Kidney (tissue), 14 donors: ENCODE results near the gene RABL6. TPM values are rescaled to one million over a fixed set of nuclear protein-coding genes. Genes with fewer than 3 reads are reported as not detected.
"Not testable (repeated sequence)": the region's sequence is repeated elsewhere in the genome, so short reads cannot be mapped to it uniquely, and the experiment has no call there.

Experiments
- DNase-seq, 5 donors: peaks; one replicate each; pipeline ENCODE4 v3.0.0-alpha.2; 2013 to 2020
- FAIRE-seq: peaks from 2 replicates; lab custom pipeline; 2012; peaks lifted over from hg19 to GRCh38; lab: Jason Lieb, UNC
- H3K27ac ChIP-seq, 2 donors: one replicate each; pipeline ENCODE4 v1.7.0; 2013; ENCODE audit warnings: low read depth in 2 of 2, low read length in 2 of 2, inconsistent platforms in 1 of 2
- H3K27me3 ChIP-seq: one replicate; pipeline ENCODE4 v1.7.1; 2013; ENCODE audit warnings: low read length, inconsistent platforms; ENCODE audit not compliant: control insufficient read depth, insufficient read depth
- H3K36me3 ChIP-seq, 3 donors: one replicate each; pipeline versions ENCODE4 v1.7.0 to v1.7.1; 2013; ENCODE audit warnings: low read length in 3 of 3, control low read depth in 1 of 3, inconsistent platforms in 1 of 3; ENCODE audit not compliant: insufficient read depth in 3 of 3, control insufficient read depth in 2 of 3
- H3K4me1 ChIP-seq, 3 donors: one replicate each; pipeline versions ENCODE4 v1.7.0 to v1.7.1; 2013; ENCODE audit warnings: low read length in 3 of 3, inconsistent platforms in 1 of 3, low read depth in 1 of 3; ENCODE audit not compliant: control insufficient read depth in 2 of 3, insufficient read depth in 2 of 3
- H3K4me3 ChIP-seq, 3 donors: one replicate each; pipeline versions ENCODE4 v1.7.0 to v1.8.1; 2013; ENCODE audit warnings: low read length in 3 of 3, control low read depth in 1 of 3, inconsistent platforms in 1 of 3
- H3K9ac ChIP-seq, 3 donors: one replicate each; pipeline versions ENCODE4 v1.7.0 to v1.7.1; 2013; ENCODE audit warnings: low read length in 3 of 3, control low read depth in 1 of 3, inconsistent platforms in 1 of 3
- H3K9me3 ChIP-seq, 3 donors: one replicate each; pipeline versions ENCODE4 v1.7.0 to v1.7.1; 2013; ENCODE audit warnings: low read length in 3 of 3, control low read depth in 1 of 3, inconsistent platforms in 1 of 3; ENCODE audit not compliant: control insufficient read depth in 2 of 3, insufficient read depth in 1 of 3
- intact Hi-C: fragments of 100-400 bp; cut with DNase I; formaldehyde crosslinking; loops from one replicate; pipeline ENCODE4 v1.11.1; 2022
- polyA plus RNA-seq: library from polyadenylated mRNA; stranded (reverse); fragments of 350-450 nt; fragmentation: Illumina TruSeq; extraction: RNeasy Lipid Tissue Mini Kit (QIAGEN cat#74804); gene quantifications from one replicate; pipeline ENCODE4 v1.2.3, GENCODE V29; 2014; ENCODE audit warnings: low read depth, low replicate concordance; ENCODE audit not compliant: insufficient read depth
- total RNA-seq: library from RNA; stranded (reverse); fragmentation: NEBNext Ultra II Directional; extraction: Animal tissue kit (Norgen Biotek cat#: 25700); gene quantifications from one replicate; pipeline ENCODE4 v1.2.1, GENCODE V29; 2021
- TF ChIP-seq, protein P1 (sequence below): IDR thresholded peaks from 3 replicates; pipeline ENCODE4 v1.5.1; 2012; ENCODE audit warnings: mild to moderate bottlenecking, moderate library complexity, borderline replicate concordance; ENCODE audit not compliant: insufficient read depth; ENCODE audit errors: extremely low read depth
- donor health status: control.
- donor health status: control.
- donor health status: control.
- donor health status: control.
- donor health status: control.
- donor health status: DM: yes; HTN: yes; CAD: no.
- donor health status: Normal renal cell carcinoma (clear cell type).

Gene RABL6
- total and polyA plus RNA-seq, 2 donors from 2014 or later, result 60.4 to 70.3 TPM

DNA sequence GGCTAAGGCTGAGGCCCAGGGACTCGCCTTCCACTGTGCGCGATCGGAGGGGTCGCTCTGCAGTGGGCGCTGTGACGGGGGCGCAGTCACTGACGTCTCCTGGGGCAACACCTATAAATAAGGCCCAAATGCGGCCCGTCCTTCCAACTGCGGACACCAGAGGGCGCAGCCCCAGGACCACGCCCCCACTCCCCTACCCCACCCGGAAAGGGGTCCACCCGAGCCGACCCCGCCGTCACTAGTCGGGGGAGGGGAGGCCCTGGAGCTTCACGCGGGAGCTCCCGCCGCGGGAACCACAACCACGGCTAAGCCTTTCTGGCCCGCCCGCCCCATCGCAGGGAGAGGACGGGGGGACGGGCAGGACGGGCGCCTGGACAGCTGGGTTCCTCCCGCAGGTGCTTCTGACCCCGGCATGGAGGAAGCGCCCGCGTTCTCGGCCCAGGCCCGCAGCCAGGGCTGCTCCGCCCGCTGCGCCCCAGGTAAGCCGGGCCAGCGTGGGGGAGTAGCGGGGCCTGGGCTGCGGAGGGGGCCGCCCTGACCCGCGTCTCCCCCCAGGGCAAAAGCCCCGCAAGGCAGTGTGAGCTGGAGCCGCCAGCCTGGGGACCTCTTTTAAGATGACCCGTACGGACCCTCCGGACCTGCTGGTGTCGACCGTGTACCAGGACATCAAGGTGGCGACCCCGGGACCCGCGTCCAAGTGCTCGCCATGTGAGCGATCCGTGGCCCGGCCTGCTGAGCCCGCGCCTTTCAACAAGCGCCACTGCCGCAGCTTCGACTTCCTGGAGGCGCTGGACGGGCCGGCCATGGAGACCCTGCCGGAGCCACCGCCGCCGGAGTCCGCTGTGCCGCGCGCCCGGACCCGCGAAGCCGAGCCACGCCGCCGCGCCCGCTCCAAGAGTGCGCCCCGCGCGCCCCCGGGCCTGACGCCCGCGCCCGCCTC lies 36.3 kb downstream of the RABL6 start:
- not testable (repeated sequence) for H3K36me3 ChIP-seq, H3K27ac ChIP-seq, H3K27me3 ChIP-seq, H3K4me3 ChIP-seq, H3K9me3 ChIP-seq, H3K9ac ChIP-seq, FAIRE-seq
- TF ChIP-seq, protein P1, sequence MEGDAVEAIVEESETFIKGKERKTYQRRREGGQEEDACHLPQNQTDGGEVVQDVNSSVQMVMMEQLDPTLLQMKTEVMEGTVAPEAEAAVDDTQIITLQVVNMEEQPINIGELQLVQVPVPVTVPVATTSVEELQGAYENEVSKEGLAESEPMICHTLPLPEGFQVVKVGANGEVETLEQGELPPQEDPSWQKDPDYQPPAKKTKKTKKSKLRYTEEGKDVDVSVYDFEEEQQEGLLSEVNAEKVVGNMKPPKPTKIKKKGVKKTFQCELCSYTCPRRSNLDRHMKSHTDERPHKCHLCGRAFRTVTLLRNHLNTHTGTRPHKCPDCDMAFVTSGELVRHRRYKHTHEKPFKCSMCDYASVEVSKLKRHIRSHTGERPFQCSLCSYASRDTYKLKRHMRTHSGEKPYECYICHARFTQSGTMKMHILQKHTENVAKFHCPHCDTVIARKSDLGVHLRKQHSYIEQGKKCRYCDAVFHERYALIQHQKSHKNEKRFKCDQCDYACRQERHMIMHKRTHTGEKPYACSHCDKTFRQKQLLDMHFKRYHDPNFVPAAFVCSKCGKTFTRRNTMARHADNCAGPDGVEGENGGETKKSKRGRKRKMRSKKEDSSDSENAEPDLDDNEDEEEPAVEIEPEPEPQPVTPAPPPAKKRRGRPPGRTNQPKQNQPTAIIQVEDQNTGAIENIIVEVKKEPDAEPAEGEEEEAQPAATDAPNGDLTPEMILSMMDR, result peak; percentile 41
- intact Hi-C loops, result loop anchor here (10.0 kb wide), 1 partner anchor 101 kb away; the partner anchor contains the start of genes C8G and FBXW5
- DNase-seq, result peak in 3 of 5 donors; percentile 42 to 75 (median 56)
- peaks cover 0 to 33% (median 7%) of the 10 kb centered on the region in 3 donors for H3K4me1 ChIP-seq

DNA sequence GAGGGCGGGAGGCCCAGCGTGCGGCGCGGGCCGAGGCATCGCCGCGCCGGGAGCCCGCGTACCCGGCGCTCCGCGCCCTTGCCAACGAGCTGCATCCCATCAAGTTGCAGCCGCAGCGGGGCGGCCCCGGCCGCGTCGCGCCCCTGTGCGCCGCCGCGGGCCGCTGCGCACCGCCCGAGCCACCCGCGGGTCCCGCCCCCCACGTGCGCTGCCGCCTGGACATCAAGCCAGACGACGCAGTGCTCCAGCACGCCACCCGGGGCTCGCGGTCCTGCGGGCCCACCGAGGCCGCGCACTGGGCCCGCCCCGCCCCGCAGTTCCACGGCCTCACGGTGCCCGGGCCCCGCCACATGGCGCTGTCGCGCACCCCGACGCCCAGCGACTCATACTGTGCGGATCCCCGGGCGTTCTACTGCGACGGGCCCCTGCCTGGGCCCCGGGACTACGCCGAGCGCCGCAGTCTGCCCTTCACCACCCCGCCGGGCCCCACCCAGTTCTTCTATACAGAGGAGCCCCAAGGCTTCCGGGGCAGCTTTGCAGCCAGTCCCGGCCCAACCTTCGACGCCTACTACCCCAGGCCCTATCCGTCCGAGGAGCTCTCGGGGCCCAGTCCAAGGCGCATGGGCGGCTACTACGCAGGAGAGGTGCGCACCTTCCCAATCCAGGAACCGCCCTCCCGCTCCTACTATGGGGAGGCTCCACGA lies 37.2 kb downstream of the RABL6 start:
- FAIRE-seq (no peak), DNase-seq (no peak)
- no peaks in the 10 kb centered on the region for H3K36me3 ChIP-seq
- H3K4me3 ChIP-seq, result no peak overlapping the region
- H3K27ac ChIP-seq, result no peak overlapping the region
- peaks cover 0 to 37% (median 7%) of the 10 kb centered on the region in 3 donors for H3K4me1 ChIP-seq
- TF ChIP-seq, protein P1, result no peak
- H3K27me3 ChIP-seq, result peaks cover 3% of the 10 kb centered on the region
- no peaks in the 10 kb centered on the region for H3K9me3 ChIP-seq
- H3K9ac ChIP-seq, result no peak overlapping the region
- intact Hi-C loops, result loop anchor here (10.0 kb wide), 1 partner anchor 100 kb away; the partner anchor contains the start of genes C8G and FBXW5

DNA sequence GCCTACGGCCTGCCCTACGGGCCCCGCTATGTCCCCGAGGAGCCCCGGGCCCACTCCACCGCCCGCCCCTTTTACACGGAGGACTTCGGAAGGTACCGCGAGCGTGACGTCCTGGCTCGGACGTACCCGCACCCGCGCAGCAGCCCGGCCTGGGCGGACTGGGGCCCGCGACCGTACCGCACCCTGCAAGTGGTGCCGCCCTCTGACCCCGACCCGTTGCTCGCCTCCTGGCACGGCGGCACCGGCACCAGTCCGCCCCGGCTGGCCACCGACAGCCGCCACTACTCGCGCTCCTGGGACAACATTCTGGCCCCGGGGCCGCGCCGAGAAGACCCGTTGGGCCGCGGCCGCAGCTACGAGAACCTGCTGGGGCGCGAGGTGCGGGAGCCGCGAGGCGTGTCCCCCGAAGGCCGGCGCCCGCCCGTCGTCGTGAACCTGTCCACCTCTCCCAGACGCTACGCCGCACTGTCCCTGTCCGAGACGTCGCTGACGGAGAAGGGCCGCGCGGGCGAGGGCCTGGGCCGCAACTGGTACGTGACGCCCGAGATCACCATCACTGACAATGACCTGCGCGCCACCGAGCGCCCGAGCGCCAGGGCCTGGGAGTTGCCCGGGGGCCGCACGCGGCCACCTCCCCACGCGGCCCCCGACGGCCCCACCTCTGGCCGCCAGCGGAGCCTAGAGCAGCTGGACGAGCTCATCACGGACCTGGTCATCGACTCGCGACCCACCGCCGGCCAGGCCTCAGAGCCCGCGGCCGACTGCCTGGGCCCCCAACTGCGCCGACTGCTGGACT lies 37.9 kb downstream of the RABL6 start:
- Histone ChIP-seq H3K9ac (no peak overlapping the region), H3K4me3 (no peak overlapping the region), H3K27me3 (peaks cover 3% of the 10 kb centered on the region), H3K9me3 (no peaks in the 10 kb centered on the region), H3K27ac (no peak overlapping the region), H3K4me1 (peaks cover 0 to 38% (median 7%) of the 10 kb centered on the region in 3 donors), H3K36me3 (no peaks in the 10 kb centered on the region)
- FAIRE-seq (no peak), DNase-seq (no peak)
- intact Hi-C loops, result loop anchor here (10.0 kb wide), 1 partner anchor 99 kb away; the partner anchor contains the start of genes C8G and FBXW5
- TF ChIP-seq, protein P1, result no peak
